Activated naive CD8-positive, alpha-beta T cell treated with anti-CD3 and anti-CD28 coated beads, Interleukin-2, amount 50 U/mL, for 24 hours (primary cell): ENCODE data around the gene MYLIP.

Source experiments
- ATAC-seq: fragments of 150-1000 bp; cut with Tn5 transposase; one replicate; pipeline ENCODE4 v1.10.0; 2021
- DNase-seq: peaks from one replicate; pipeline ENCODE4 v3.0.0; 2021
- H3K27ac Mint-ChIP-seq: one replicate; pipeline ENCODE4 v1.8.0; 2021; ENCODE audit warnings: mild to moderate bottlenecking, mixed read lengths
- H3K27me3 Mint-ChIP-seq: one replicate; pipeline ENCODE4 v1.8.0; 2021; ENCODE audit warnings: mixed read lengths
- H3K36me3 Mint-ChIP-seq: one replicate; pipeline ENCODE4 v1.8.0; 2021; ENCODE audit warnings: low read depth, mixed read lengths
- H3K4me1 Mint-ChIP-seq: one replicate; pipeline ENCODE4 v1.8.0; 2021; ENCODE audit warnings: mixed read lengths
- H3K4me3 Mint-ChIP-seq: one replicate; pipeline ENCODE4 v1.8.0; 2021; ENCODE audit warnings: mild to moderate bottlenecking, moderate library complexity, mixed read lengths
- H3K9me3 Mint-ChIP-seq: one replicate; pipeline ENCODE4 v1.8.0; 2021; ENCODE audit warnings: mixed read lengths

Gene MYLIP

DNA sequence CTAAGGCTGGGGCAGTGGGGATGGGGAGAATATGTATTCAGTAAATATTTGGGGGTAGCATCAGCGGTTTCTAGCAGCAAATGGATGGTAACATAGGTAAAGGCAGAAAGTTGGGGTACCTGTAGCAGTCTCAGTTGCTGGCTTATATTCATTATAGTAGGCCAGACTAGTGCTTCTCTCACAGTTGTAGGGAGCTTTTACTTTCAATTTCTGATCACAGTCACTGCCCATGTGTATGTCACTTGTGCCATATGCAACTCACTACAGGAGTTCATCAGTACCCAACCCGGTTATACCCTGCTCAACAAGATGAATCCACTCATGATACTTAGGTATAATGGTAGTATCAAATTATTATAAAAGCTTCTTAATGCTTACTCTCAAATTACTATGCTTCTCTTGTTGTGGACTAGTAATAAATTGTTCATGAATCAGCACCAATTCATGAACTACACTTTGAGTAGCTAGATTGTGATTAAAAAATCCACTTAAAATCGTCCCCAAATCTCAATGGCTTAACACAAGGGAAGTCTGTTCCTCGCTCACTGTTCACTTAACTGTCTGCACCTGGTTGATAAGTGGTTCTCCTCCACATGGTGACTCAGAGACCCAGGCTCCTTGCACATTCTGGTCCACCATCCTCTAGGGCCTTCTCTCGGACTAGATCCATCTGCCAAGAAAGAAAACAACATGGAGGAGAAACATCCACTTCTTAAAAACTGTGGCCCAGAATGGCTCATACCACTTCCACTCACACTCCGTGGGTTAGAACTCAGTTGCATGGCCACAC, 31.3 kb upstream of the MYLIP start:
- DNase-seq (no peak), ATAC-seq (peak; percentile 71)
- H3K4me1 Mint-ChIP-seq = no peaks in the 10 kb centered on the region
- peaks cover 17% of the 10 kb centered on the region for H3K9me3 Mint-ChIP-seq
- H3K36me3 Mint-ChIP-seq = no peaks in the 10 kb centered on the region
- no peaks in the 10 kb centered on the region for H3K27me3 Mint-ChIP-seq
- no peak overlapping the region for H3K27ac Mint-ChIP-seq
- no peak overlapping the region for H3K4me3 Mint-ChIP-seq

DNA sequence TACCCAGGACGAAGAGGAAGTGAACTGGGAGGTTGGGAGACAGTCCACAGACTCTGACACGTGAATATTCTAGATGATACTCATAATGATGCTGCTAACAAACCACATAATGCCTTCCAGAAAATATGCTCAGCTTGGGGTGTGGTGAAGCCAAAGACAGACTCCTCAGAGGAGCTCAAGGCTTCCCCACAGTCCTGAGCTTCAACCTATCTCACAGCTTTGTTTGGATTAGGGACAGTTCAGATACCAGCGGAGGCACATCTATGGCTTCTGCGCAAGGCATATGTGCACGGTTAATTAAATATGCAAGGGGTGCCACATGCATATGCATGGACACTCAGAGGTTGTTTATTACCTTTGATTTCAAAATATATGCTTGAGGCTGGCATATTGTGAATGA, 30.7 kb upstream of the MYLIP start:
- peaks cover 17% of the 10 kb centered on the region for H3K9me3 Mint-ChIP-seq

DNA sequence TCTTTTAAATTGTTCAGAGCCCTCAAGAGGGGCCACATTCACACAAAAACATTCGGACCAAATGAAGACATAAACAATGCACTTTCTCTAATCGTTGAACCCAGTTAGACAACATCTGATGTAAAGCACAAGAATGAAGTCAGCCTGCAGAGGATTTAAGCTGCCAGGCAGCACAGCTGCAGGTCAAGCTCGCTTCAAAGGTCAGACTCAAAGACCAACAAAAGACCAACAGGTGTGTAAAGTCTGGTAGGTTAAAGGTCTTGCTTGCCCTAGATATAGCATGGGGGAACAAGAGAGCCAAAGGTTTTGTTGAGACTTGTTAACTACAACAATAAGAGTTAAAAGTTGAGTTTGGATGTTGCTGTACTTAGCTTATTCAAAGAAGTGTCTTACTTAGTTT, 26.7 kb upstream of the MYLIP start:
- H3K36me3 Mint-ChIP-seq = no peaks in the 10 kb centered on the region

More for the DNA sequence above, 30.7 kb upstream of the MYLIP start:
- no peak overlapping the region for H3K27ac Mint-ChIP-seq
- no peaks in the 10 kb centered on the region for H3K27me3 Mint-ChIP-seq
- no peak overlapping the region for H3K4me3 Mint-ChIP-seq
- no peak for DNase-seq
- no peaks in the 10 kb centered on the region for H3K4me1 Mint-ChIP-seq
- ATAC-seq = no peak
- no peaks in the 10 kb centered on the region for H3K36me3 Mint-ChIP-seq

DNA sequence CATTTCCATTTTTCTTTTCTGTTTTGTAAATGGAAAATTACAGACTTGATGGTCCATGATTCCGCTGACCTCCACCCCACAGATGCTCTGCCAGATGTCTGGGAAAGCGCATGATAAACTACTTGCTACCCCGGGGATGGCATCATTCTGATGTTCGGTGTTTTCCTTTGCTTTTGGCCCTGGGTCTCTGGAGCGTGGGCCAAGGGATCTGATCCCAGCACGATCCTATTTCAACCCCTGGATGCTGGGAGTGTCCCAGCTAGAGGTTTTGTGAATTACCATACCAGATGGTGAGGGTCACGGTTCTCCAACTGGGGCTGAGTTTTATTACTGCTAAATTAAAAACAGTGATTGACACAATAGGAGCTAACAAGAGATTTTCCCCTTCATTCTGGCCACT, 25.2 kb upstream of the MYLIP start:
- H3K9me3 Mint-ChIP-seq = peaks cover 13% of the 10 kb centered on the region
- no peak overlapping the region for H3K27ac Mint-ChIP-seq
- H3K27me3 Mint-ChIP-seq = no peaks in the 10 kb centered on the region
- ATAC-seq = no peak
- no peak for DNase-seq
- no peaks in the 10 kb centered on the region for H3K36me3 Mint-ChIP-seq
- H3K4me1 Mint-ChIP-seq = no peaks in the 10 kb centered on the region
- H3K4me3 Mint-ChIP-seq = no peak overlapping the region

More for the DNA sequence above, 26.7 kb upstream of the MYLIP start:
- H3K27me3 Mint-ChIP-seq = no peaks in the 10 kb centered on the region
- no peak for ATAC-seq
- DNase-seq = no peak
- H3K27ac Mint-ChIP-seq = no peak overlapping the region
- no peaks in the 10 kb centered on the region for H3K4me1 Mint-ChIP-seq
- no peak overlapping the region for H3K4me3 Mint-ChIP-seq
- peaks cover 17% of the 10 kb centered on the region for H3K9me3 Mint-ChIP-seq

DNA sequence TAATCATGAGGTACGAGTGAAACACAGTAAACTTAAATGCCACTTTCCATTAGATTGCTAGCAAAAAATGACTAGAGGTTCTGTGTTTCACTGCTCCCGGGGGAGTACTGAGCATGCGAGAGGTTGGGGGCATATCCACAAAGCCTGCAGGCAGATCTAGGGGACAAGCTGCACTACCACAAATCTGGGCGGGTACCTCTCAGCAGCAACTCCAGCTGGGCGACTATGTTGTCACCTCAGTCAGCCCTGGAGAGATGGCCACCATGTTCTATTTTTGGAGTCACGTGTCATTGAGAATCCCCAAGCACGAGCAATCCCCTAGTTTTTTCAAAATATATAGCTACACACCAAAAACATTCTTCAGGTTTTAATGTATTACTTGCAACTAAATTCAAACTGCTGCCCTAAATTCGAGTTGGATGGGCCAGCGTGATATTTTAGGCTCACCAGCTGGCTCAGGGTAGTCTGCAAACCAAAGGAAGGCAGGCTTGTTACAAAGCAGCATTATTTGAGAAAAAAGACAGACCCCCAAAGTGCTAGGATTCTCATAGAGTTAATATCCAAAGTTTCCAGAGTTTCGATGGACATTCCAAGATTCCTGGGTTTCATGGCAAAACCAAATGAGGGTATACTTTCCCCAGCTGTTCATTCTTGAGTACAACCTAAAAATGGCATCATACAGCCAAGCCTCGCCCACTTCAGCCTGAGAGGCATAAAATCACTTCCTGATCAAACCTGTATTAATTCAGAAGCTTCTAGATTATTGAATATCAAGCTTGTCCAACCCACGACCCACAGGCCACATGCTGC, 24.1 kb upstream of the MYLIP start:
- ATAC-seq (no peak), DNase-seq (no peak)
- no peak overlapping the region for H3K4me3 Mint-ChIP-seq
- H3K27me3 Mint-ChIP-seq = no peaks in the 10 kb centered on the region
- peaks cover 12% of the 10 kb centered on the region for H3K9me3 Mint-ChIP-seq
- no peaks in the 10 kb centered on the region for H3K36me3 Mint-ChIP-seq
- H3K4me1 Mint-ChIP-seq = no peaks in the 10 kb centered on the region
- no peak overlapping the region for H3K27ac Mint-ChIP-seq

DNA sequence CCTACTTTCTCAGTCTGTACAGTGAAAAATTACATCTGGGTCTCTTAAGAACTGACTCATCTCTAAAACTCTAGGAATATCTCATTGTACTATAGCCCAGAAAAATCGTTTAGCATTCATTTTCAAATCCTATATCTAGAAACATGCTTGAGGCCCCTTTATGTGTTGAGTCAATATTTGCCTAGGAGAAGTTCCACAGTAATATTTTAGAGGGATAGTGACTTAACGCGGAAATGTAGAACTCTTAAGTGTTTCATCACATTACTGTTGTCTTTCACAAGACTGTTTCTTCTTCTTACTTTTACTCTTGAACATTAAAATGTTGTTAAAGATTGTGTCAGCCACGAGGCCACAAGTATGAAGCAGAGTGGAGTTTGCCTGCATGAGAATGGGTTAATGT, 23.0 kb upstream of the MYLIP start:
- H3K4me1 Mint-ChIP-seq = no peaks in the 10 kb centered on the region
- H3K27me3 Mint-ChIP-seq = no peaks in the 10 kb centered on the region
- DNase-seq (no peak), ATAC-seq (no peak)
- H3K36me3 Mint-ChIP-seq = no peaks in the 10 kb centered on the region
- H3K4me3 Mint-ChIP-seq = no peak overlapping the region
- H3K9me3 Mint-ChIP-seq = peaks cover 2% of the 10 kb centered on the region
- H3K27ac Mint-ChIP-seq = no peak overlapping the region

DNA sequence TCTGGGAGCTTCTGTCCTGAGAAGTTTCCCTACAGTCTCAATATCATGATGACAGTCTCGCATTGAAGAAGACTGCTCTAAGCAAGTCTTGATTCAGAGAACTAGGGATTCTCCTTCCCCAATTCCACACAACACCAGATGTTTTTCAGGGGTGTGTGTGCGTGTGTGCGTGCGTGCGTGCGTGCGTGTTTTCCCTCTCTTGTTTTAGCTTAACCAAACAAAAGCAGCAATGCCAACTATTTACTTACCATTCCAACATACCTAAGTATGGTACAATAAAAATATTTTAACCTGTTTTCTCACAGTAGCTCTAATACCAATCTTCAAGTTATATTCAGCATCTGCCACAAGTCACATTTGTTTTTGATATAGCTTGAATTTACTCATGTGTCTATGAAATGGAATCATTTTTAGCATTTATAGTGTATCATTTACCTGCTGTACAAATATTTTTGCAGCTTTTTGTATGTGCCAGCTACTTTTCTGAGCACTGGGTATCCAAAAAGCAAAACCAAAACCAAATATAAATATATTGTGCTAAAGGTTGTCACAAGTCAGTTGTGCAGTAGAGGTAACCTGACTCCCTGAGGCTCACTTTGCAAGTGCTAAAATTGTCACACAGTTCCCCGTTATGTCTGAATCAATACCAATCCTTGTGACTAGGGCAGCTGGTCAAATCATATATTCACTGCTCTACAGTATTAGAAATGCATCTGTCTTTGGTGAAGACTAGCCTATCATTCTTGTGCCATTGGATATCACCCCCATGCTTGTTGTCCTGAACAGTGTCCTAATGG, 21.7 kb upstream of the MYLIP start:
- H3K4me1 Mint-ChIP-seq = no peaks in the 10 kb centered on the region
- H3K9me3 Mint-ChIP-seq = no peaks in the 10 kb centered on the region
- no peaks in the 10 kb centered on the region for H3K36me3 Mint-ChIP-seq
- no peak overlapping the region for H3K4me3 Mint-ChIP-seq
- DNase-seq (no peak), ATAC-seq (no peak)
- H3K27ac Mint-ChIP-seq = no peak overlapping the region
- no peaks in the 10 kb centered on the region for H3K27me3 Mint-ChIP-seq

DNA sequence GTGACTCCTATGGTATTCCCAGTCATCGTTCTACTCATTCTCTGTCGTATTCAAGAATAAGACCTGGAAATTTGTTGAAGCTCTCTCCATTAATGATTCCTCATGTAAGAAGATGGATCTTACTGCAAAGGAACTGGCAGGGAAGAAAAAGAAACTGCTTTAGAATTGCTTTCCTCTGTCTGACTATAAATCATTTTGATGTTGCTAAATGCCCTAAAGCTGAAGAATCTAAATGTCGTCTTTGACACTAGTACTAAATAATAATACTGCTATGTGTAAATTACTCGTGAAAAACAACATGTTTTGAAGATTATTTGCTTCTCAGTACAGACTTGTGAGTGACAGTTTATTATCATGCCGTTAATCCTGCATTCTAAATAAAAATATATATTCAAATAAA, 20.5 kb upstream of the MYLIP start:
- H3K4me1 Mint-ChIP-seq = no peaks in the 10 kb centered on the region
- DNase-seq = no peak
- no peak for ATAC-seq
- no peaks in the 10 kb centered on the region for H3K36me3 Mint-ChIP-seq
- no peaks in the 10 kb centered on the region for H3K27me3 Mint-ChIP-seq
- no peaks in the 10 kb centered on the region for H3K9me3 Mint-ChIP-seq
- no peak overlapping the region for H3K27ac Mint-ChIP-seq
- H3K4me3 Mint-ChIP-seq = no peak overlapping the region

DNA sequence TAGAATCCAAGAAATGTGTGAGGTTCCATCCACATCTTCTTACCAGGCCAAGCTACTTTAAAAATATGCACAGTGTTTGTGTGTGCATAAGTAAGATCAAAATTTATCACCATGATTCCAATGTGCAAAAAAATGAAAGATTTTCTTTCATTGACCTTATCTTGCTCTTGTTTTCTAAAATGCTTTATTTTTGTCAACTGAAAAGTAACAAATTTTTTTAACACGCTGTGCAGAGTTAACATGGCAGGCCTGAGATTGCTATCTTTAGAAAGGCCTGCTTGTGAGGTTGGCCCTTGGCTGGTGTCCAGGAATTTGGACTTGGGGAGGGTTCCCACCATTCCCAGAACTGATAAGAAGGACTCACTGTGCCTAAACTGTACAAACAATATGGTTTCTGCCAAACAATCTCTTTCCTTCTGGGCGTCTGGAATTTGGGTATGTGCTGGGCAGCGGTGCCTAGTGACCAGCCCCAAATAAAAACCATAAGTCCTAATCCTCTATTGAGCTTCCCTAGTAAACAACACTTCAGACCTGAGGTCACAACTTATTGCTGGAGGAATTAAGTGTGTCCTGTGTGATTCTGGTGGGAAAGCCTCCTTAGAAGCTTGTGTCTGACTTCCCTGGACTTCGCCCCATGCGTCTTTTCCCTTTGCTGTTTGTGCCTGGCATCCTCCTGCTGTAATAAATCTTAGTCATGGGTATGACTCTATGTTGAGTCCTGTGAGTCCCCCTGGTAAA, 19.8 kb upstream of the MYLIP start:
- no peaks in the 10 kb centered on the region for H3K9me3 Mint-ChIP-seq
- no peaks in the 10 kb centered on the region for H3K36me3 Mint-ChIP-seq
- DNase-seq = no peak
- no peaks in the 10 kb centered on the region for H3K4me1 Mint-ChIP-seq
- H3K4me3 Mint-ChIP-seq = no peak overlapping the region
- no peaks in the 10 kb centered on the region for H3K27me3 Mint-ChIP-seq
- no peak for ATAC-seq
- H3K27ac Mint-ChIP-seq = no peak overlapping the region

DNA sequence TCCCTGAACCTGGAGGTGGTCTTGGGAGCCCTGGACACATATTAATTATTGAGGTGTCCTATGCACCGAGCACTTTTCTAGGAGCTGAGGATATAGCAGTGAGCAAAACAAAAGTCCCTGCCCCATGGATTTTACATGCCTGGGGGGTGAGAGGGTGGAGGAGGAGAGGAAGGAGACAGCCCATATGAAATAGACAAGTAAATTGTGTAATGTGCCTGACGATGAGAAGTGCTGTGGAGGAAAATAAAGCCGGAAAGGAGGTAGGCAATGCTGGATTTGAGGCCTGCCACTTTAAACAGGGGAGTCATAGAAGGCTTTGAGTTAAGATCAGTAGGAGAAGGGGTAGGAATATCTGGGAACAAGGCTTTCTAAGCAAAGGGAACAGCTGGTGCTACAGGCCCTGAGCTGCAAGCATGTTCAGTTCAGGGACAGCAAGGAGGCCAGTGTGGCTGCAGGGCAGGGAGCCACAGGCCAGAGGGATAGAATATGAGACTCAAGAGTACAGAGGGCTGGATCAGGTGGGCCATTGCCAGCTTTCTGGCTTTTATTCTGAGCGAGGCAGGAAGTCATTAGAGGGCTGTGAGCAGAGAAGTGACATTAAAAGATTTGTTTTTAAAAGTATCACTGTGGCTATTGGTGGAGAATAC, 19.1 kb upstream of the MYLIP start:
- peaks cover 2% of the 10 kb centered on the region for H3K27me3 Mint-ChIP-seq
- H3K4me1 Mint-ChIP-seq = no peaks in the 10 kb centered on the region
- no peak overlapping the region for H3K4me3 Mint-ChIP-seq
- no peak overlapping the region for H3K27ac Mint-ChIP-seq
- ATAC-seq (no peak), DNase-seq (no peak)
- no peaks in the 10 kb centered on the region for H3K9me3 Mint-ChIP-seq
- H3K36me3 Mint-ChIP-seq = no peaks in the 10 kb centered on the region

DNA sequence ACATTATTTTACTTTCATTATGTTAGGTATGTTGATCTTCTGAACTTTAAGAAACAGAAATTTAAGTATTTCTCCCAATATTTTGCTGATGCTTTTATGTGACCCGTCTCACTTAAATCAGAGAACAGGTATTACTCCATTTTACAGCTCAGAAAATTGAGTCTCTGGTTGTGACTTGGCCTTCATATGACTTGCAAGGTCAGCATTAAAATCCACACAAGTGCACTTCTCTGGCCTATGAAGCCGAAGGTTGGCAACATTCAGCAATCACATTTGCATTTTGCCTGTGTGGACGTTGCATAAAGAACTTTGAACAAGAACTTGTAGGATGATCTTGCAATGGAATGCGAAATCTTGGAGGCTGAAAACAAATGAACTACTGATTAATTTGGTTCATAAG, 10.1 kb upstream of the MYLIP start:
- no peak overlapping the region for H3K4me3 Mint-ChIP-seq
- no peaks in the 10 kb centered on the region for H3K4me1 Mint-ChIP-seq
- no peaks in the 10 kb centered on the region for H3K36me3 Mint-ChIP-seq
- ATAC-seq (no peak), DNase-seq (no peak)
- no peaks in the 10 kb centered on the region for H3K9me3 Mint-ChIP-seq
- H3K27me3 Mint-ChIP-seq = peaks cover 11% of the 10 kb centered on the region
- no peak overlapping the region for H3K27ac Mint-ChIP-seq

DNA sequence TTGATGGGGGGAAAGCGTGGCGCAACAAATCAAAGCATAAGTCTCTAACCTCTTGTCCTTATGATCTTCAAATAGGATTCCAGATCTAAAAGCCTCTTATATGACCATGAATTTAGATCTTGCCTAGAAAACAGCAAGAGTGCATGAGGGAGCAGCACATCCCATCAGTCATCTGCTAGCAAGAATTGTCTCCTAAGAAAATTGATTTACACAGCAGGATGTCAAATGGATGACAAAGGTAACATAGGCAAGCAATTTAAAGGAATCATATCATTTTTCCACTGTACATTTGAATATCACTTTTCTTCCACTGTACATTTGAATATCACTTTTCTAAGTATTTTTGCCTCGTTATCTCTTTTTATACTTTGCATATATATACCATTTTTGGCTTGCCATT, 7.5 kb upstream of the MYLIP start:
- no peak overlapping the region for H3K27ac Mint-ChIP-seq
- ATAC-seq (no peak), DNase-seq (no peak)
- H3K27me3 Mint-ChIP-seq = peaks cover 13% of the 10 kb centered on the region
- no peaks in the 10 kb centered on the region for H3K36me3 Mint-ChIP-seq
- H3K4me1 Mint-ChIP-seq = no peaks in the 10 kb centered on the region
- H3K4me3 Mint-ChIP-seq = no peak overlapping the region
- H3K9me3 Mint-ChIP-seq = no peaks in the 10 kb centered on the region

DNA sequence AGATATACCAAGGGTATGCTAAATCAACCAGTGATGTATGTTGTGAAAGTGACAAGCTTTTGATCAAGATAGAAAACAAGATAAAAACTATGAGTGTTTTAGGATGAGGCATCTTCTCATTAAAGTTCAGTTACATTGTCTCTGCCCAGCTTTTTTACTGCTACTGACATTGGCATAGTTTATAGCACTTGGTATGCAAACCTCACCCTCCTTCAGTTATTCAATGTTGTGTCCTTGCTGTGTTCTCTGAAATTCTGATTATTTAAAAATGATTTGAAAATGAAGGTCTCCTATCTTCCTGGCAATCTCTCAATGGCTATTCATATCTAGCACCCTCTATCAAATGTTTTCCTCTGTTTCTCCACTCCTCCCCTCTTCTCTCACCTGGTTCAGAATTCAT, 6.7 kb upstream of the MYLIP start:
- ATAC-seq (no peak), DNase-seq (no peak)
- H3K4me1 Mint-ChIP-seq = no peaks in the 10 kb centered on the region

More for the DNA sequence above, 6.7 kb upstream of the MYLIP start:
- Mint-ChIP-seq H3K4me3 (no peak overlapping the region), H3K9me3 (no peaks in the 10 kb centered on the region), H3K27ac (no peak overlapping the region), H3K36me3 (no peaks in the 10 kb centered on the region), H3K27me3 (peaks cover 13% of the 10 kb centered on the region)
